Thyroid gland (tissue), 4 donors: ENCODE data around the gene MPDU1. TPM values are rescaled to one million over a fixed set of nuclear protein-coding genes. Genes with fewer than 3 reads are reported as not detected.

ENCODE experiments used
- DNase-seq, 2 donors: peaks; one replicate each; pipeline ENCODE4 v3.0.0-alpha.2; 2019
- H3K27ac ChIP-seq, 3 donors: fragments of 200-600 bp; sonication (generic); 1 replicate in 2 of 3; 2 replicates in 1 of 3; pipeline ENCODE4 v1.5.1; 2016 to 2019; ENCODE audit warnings: mild to moderate bottlenecking in 1 of 3, moderate library complexity in 1 of 3
- H3K27me3 ChIP-seq: fragments of 200-600 bp; sonication (generic); one replicate; pipeline ENCODE4 v1.5.1; 2019
- H3K36me3 ChIP-seq, 2 donors: fragments of 200-600 bp; sonication (generic); one replicate each; pipeline ENCODE4 v1.5.1; 2016 to 2019
- H3K4me1 ChIP-seq, 2 donors: fragments of 200-600 bp; sonication (generic); one replicate each; pipeline ENCODE4 v1.5.1; 2017 to 2019
- H3K4me3 ChIP-seq, 3 donors: fragments of 200-600 bp; sonication (generic); replicated peaks in 1 of 3; 1 replicate in 2 of 3; 2 replicates in 1 of 3; pipeline ENCODE4 v1.5.1; 2016; ENCODE audit warnings: mild to moderate bottlenecking in 1 of 3
- H3K9me3 ChIP-seq: fragments of 200-600 bp; sonication (generic); one replicate; pipeline ENCODE4 v1.5.1; 2017
- CTCF ChIP-seq, 6 experiments: fragments of 200-600 bp in 3 of 6; fragments of 450-650 bp in 3 of 6; sonication (generic) in 3 of 6; IDR thresholded peaks; one replicate each; pipeline ENCODE4 v1.5.1; 2016 to 2019; ENCODE audit warnings: antibody characterized with exemption in 6 of 6, mild to moderate bottlenecking in 2 of 6, inconsistent platforms in 1 of 6, moderate library complexity in 1 of 6
- POLR2A ChIP-seq, 2 donors: fragments of 450-650 bp; IDR thresholded peaks; one replicate each; pipeline ENCODE4 v1.6.1; 2017; ENCODE audit warnings: antibody characterized with exemption in 2 of 2, mild to moderate bottlenecking in 2 of 2, moderate library complexity in 1 of 2
- WGBS, 2 donors: methylation state at CpG; one replicate each; pipeline ENCODE4 v1.1.5; 2017; 5-methylcytosine and 5-hydroxymethylcytosine counted together
- intact Hi-C: fragments of 100-400 bp; cut with DNase I; formaldehyde crosslinking; loops from one replicate; pipeline ENCODE4 v1.15.1; 2023
- total RNA-seq, 4 donors: library from RNA; depleted of rRNA; stranded (reverse); fragments of >200 nt; gene quantifications; one replicate each; pipeline ENCODE4 v1.2.3, GENCODE V29; 2016

Gene MPDU1
- total RNA-seq, 4 donors from 2014 or later = 88.8 to 250 (median 164) TPM

DNA sequence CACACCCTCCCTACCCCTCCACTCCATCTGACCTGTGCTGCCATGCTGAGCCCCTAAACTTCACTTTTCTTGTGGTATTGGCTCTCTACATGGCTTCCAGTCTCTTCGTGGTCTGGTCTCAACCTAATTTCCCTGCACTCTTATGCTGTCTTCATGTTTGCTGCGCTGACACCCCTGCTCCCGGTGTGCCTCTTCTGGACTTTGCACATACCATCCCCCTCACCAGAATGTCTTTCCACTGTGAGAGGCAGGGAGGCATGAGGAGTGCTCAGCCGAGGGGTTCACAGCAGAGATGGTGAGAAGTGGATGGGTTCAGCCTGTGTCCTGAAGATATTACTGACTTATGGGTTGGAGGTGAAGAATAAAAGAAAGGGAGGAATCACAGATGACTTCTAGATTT is 32.3 kb upstream of the MPDU1 start:
- intact Hi-C loops = no loop called here

DNA sequence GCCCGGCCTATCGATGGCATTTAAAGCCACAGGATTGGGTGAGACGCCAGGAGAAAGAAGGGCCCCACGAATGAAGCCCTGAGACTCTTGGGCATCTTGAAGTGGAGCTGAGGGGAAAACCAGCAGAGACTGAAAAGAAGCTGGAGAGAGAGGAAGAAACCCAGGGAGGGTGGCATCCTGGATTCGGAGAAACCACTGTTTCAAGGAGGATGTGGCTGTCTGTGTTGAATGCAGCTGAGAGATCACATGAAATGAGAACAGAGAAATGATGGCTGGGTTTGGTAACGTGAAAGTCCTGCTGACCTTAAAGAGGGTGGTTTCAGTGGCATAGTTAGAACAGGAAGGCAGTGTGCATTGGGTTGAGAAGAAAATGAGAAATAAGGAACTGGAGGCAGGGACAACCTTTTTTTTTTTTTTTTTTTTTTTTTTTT is 31.0 kb upstream of the MPDU1 start:
- 72 to 90% methylated on average over 6 of the region's 6 CpGs for whole genome bisulfite sequencing, 2 donors
- no peaks in the 10 kb centered on the region for H3K27me3 ChIP-seq
- H3K4me1 ChIP-seq = peaks cover 14 to 25% of the 10 kb centered on the region in 2 donors
- H3K9me3 ChIP-seq = no peaks in the 10 kb centered on the region
- intact Hi-C loops = no loop called here
- no peaks in the 10 kb centered on the region for H3K36me3 ChIP-seq
- DNase-seq = no peak
- H3K27ac ChIP-seq = no peak overlapping the region
- TF ChIP-seq POLR2A (IDR thresholded peaks at IDR 0.05) (no peak), CTCF (IDR thresholded peaks at IDR 0.05) (no peak)
- H3K4me3 ChIP-seq = no peak overlapping the region

More for the DNA sequence above, 32.3 kb upstream of the MPDU1 start:
- no peak for DNase-seq
- Histone ChIP-seq H3K9me3 (no peaks in the 10 kb centered on the region), H3K27me3 (no peaks in the 10 kb centered on the region), H3K4me1 (peaks cover 10 to 19% of the 10 kb centered on the region in 2 donors), H3K4me3 (no peak overlapping the region), H3K27ac (no peak overlapping the region), H3K36me3 (no peaks in the 10 kb centered on the region)
- TF ChIP-seq POLR2A (IDR thresholded peaks at IDR 0.05) (no peak), CTCF (IDR thresholded peaks at IDR 0.05) (no peak)
- WGBS, 2 donors = 78 to 84% methylated on average over 4 of the region's 4 CpGs

DNA sequence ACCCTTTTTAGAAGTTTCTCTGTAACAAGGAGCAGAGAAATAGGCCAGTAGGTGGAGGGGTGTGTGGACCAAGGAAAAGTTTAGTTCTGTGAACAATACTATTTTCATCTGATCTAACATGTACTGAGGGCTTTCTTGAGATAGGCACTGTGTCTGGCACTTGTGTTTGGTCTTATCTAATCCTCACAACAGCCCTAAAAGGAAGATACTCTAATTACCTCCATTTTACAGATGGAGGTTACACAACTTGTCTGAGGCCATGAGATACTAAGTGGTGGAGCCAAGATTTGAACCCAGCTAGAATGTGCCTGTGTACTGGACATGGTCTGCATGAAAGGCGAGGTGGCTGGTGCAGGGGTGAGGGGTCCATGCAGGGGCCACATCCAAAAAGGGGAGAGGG is 30.3 kb upstream of the MPDU1 start:
- 100% methylated on average over 1 of the region's 1 CpG for WGBS, 2 donors
- Histone ChIP-seq H3K27ac (no peak overlapping the region), H3K27me3 (no peaks in the 10 kb centered on the region), H3K36me3 (no peaks in the 10 kb centered on the region), H3K9me3 (no peaks in the 10 kb centered on the region), H3K4me1 (peaks cover 15 to 26% of the 10 kb centered on the region in 2 donors), H3K4me3 (no peak overlapping the region)
- intact Hi-C loops = no loop called here
- DNase-seq = no peak
- TF ChIP-seq CTCF (IDR thresholded peaks at IDR 0.05) (no peak), POLR2A (IDR thresholded peaks at IDR 0.05) (no peak)

- intact Hi-C loops = no loop called here
- no peaks in the 10 kb centered on the region for H3K9me3 ChIP-seq
Measured at GRCh38 chr17:7555320-7555948, 28.2 kb upstream of the MPDU1 start.

More at GRCh38 chr17:7555320-7555948, 28.2 kb upstream of the MPDU1 start:
- no peak for DNase-seq
- TF ChIP-seq CTCF (IDR thresholded peaks at IDR 0.05) (no peak), POLR2A (IDR thresholded peaks at IDR 0.05) (no peak)
- Histone ChIP-seq H3K27ac (no peak overlapping the region), H3K36me3 (no peaks in the 10 kb centered on the region), H3K4me1 (peaks cover 27 to 34% of the 10 kb centered on the region in 2 donors), H3K4me3 (no peak overlapping the region), H3K27me3 (no peaks in the 10 kb centered on the region)
- 73 to 75% methylated on average over 10 of the region's 10 CpGs for WGBS, 2 donors
